Epithelial cell of proximal tubule (primary cell): ENCODE results near the gene PPIL1. TPM values are rescaled to one million over a fixed set of nuclear protein-coding genes. Genes with fewer than 3 reads are reported as not detected.
A peak's percentile ranks its signal among the peaks of the same experiment; 100 is the strongest.

Experiments used
- DNase-seq: peaks from one replicate; pipeline ENCODE4 v3.0.0-alpha.2; 2011; ENCODE audit warnings: low read depth
- H3K4me3 ChIP-seq: 2 replicates; pipeline ENCODE4 v1.5.1; 2011; ENCODE audit warnings: low read depth, mild to moderate bottlenecking, low read length
- total RNA-seq: library from RNA; depleted of rRNA; stranded (reverse); fragments of >200 nt; gene quantifications from 2 replicates; pipeline ENCODE4 v1.2.3, GENCODE V29; 2015
- TF ChIP-seq, protein P1 (sequence below): conservative IDR thresholded peaks from 2 replicates; pipeline ENCODE4 v1.5.1; 2012; ENCODE audit warnings: low read depth, mild to moderate bottlenecking, low read length

The PPIL1 gene
- total RNA-seq, 1 donor from 2014 or later = 26.6 TPM

DNA sequence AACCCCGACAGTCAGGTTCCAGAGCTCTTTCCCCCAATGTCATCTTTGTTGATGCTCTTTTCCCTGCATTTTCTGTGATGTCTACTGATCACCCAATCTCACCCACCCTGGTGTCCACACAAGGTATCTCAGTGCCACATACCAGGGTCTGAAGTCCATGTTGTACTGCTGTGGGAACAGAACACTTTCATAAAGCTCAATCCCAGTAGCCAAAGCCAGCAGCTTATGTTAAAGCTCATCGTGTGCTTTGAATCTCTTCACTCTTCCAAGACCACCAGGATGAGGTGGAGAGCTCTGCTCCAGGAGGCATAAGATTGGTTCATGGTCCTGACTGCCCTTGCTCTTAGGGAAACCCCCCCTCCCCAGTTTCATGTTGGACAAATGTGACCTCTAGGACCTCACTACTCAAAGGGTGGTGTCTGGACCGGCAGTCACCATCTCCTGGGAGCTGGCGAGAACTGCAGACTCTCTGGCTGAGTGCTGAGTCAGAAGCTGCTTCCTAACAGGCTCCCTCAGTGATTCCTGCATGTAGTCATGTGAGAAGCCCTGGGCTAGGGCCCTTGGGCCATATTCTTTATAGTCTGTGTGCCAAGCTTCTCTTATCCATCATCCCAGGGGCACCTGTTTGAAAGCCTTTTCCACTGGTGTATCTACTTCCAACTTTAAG is 22.0 kb downstream of the PPIL1 start:
- H3K4me3 ChIP-seq = no peak overlapping the region
- DNase-seq = peak; percentile 41
- TF ChIP-seq, protein P1, sequence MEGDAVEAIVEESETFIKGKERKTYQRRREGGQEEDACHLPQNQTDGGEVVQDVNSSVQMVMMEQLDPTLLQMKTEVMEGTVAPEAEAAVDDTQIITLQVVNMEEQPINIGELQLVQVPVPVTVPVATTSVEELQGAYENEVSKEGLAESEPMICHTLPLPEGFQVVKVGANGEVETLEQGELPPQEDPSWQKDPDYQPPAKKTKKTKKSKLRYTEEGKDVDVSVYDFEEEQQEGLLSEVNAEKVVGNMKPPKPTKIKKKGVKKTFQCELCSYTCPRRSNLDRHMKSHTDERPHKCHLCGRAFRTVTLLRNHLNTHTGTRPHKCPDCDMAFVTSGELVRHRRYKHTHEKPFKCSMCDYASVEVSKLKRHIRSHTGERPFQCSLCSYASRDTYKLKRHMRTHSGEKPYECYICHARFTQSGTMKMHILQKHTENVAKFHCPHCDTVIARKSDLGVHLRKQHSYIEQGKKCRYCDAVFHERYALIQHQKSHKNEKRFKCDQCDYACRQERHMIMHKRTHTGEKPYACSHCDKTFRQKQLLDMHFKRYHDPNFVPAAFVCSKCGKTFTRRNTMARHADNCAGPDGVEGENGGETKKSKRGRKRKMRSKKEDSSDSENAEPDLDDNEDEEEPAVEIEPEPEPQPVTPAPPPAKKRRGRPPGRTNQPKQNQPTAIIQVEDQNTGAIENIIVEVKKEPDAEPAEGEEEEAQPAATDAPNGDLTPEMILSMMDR = peak; percentile 24

DNA sequence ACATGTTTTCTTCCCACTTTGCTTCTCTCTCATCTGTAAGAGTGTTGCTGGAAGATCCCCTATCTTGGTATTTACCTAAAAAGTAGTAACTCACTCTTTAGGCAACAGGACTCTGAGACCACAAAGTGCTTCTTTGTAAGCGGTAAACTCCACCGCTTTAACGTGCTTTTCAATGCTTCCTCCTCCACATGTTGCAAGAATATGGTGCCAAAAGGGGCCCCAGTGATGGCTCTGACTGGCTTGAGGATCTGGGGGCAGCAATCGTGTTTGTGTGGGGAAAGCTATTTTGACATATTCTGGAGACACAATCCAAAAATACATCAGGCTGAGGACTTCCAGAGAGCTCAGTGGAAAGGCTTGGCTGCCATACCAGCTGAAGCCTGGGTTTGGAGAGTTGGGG is 23.0 kb downstream of the PPIL1 start:
- no peak overlapping the region for H3K4me3 ChIP-seq
- TF ChIP-seq, protein P1 = no peak
- no peak for DNase-seq

DNA sequence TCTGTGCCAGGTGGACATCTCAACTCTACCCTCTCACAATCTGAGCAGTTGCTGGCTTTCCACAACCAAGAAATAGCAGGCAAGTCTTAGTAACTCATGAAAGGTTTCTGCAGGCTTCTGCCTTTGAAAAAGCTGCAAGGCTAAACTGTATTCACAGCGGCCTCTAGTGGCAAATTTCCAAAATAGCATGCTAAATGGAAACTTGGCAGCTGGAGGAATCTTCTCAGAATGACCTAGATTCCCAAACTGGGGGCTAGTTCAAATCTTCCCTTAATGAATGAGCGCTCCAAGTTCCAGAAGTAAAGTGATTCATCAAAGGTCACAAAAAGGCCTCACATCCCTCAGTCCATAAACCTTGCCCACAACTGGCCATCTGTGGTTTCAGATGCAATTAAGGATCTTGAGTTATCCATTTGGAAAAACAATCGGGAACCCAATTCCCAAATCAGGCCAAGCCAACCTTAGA is 23.4 kb downstream of the PPIL1 start:
- H3K4me3 ChIP-seq = no peak overlapping the region
- DNase-seq = peak; percentile 48
- TF ChIP-seq, protein P1 = peak; percentile 90

GRCh38 chr6:36850021-36850420 is 24.6 kb downstream of the PPIL1 start:
- no peak overlapping the region for H3K4me3 ChIP-seq
- no peak for DNase-seq
- TF ChIP-seq, protein P1 = no peak

- DNase-seq = no peak
- TF ChIP-seq, protein P1 = no peak
- peak overlapping the region; percentile 4 for H3K4me3 ChIP-seq
Measured at GRCh38 chr6:36848658-36849441, 25.8 kb downstream of the PPIL1 start.

GRCh38 chr6:36847991-36848390 is 26.6 kb downstream of the PPIL1 start:
- H3K4me3 ChIP-seq = no peak overlapping the region
- TF ChIP-seq, protein P1 = no peak
- DNase-seq = no peak

GRCh38 chr6:36847152-36847551 is 27.5 kb downstream of the PPIL1 start:
- H3K4me3 ChIP-seq = no peak overlapping the region
- no peak for DNase-seq
- TF ChIP-seq, protein P1 = no peak
